Epidermal melanocyte (primary cell): ENCODE measurements around the gene TMC2.
A peak's percentile ranks its signal among the peaks of the same experiment; 100 is the strongest.
"Not testable (repeated sequence)": the region's sequence is repeated elsewhere in the genome, so short reads cannot be mapped to it uniquely, and the experiment has no call there.

Source experiments
- DNase-seq: peaks from one replicate; pipeline ENCODE4 v3.0.0; 2011; ENCODE audit warnings: low spot score; ENCODE audit not compliant: insufficient read length

Gene TMC2

DNA sequence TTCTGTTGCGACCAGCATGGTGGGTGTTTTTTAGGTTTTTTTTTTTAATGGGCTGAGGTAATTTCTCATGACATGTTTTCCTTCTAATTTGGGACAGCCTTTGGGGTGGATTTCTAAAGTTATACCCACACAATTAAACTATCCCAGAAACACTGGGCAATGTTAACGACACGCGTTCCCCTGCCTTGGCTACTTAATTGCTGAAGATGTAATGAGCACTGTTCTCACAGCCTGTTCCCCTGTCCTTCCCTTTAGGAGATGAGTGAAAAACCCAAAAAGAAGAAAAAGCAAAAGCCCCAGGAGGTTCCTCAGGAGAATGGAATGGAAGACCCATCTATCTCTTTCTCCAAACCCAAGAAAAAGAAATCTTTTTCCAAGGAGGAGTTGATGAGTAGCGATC, 121.3 kb downstream of the TMC2 start:
- no peak for DNase-seq

DNA sequence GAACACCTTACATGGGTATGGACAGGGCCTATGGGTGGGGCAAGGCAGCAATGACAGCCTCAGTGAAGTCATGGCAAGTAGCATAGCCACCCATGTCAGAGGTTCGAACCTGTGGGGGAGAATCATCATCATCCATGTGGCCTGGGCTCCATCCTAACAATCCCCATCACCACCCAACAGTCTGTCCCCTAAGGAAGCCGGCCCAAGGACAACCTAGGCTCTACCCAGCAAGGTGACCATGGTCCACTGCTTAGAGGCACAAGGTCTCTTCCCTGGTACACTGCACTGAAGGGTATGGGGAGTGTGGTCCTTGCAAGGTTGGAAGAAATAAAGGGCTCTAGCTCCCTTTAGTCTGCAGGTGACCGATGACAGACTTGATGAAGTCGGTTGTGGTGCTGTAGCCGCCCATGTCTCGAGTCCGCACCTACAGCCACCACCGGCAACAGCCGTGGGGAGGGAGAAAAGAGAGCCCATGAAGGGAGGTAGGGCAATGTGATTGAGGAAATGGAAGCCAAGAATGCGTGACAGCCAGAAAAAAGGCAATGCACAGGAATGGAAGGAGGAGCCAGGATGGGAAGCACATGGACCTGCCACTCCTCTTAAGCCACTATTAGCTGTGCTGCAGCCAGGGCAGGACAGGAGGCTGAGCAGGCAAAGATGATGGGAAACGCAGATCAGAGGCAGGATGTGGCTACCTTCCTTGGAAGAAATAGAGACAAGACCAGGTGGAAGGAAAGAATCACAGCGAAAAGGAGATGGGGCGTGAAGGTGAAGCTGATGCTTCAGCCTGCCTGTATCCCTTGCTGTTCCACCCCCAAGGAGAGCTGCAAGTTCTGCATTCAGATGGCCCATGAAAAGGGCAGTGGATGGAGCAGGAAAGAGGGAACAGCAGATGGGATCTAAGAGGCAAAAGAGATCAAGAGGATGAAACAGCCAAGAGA, 122.3 kb downstream of the TMC2 start:
- no peak for DNase-seq

DNA sequence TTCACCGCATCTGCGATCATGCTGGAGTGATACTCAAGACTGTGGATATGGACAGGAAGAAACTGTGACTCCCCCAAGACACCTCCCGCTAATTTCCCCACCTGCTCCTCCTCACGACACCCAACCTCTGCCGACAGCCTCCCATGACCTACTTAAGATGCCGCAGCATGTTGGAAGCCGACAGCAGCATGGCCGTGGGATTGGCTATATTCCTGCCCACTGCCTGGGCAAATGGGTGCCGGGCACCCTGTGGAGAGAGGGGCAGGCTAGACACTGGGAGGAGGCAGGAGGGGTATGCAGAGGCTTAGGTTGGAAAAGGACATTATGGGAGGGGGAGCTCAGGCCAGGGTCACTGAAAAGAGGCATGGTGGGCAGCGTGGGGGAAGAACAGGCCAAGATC, 123.2 kb downstream of the TMC2 start:
- no peak for DNase-seq

DNA sequence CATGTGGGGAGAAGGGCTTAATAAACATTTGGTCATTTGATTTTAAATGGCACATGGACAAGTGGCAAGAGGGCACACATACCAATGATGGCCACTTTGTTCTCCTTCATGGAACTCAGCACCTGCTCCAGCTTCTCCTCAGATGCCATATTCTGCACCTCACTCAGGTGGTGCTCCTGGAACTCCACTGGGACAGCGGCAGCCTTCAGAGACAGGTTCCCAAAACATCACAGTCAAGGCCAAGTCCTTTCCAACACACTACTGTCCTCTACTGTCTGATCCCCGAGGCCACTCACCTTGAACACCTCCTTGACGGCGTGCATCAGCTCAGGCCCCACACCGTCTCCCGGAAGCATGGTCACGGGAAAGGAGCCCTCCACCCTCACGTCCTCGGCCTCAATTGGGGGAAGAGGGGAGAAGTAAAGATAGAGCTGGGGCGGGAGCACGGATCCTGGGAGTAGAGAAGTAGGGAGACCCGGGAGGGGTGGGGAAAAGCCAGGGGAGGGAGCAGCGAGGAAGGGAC, 127.1 kb downstream of the TMC2 start:
- DNase-seq = no peak

DNA sequence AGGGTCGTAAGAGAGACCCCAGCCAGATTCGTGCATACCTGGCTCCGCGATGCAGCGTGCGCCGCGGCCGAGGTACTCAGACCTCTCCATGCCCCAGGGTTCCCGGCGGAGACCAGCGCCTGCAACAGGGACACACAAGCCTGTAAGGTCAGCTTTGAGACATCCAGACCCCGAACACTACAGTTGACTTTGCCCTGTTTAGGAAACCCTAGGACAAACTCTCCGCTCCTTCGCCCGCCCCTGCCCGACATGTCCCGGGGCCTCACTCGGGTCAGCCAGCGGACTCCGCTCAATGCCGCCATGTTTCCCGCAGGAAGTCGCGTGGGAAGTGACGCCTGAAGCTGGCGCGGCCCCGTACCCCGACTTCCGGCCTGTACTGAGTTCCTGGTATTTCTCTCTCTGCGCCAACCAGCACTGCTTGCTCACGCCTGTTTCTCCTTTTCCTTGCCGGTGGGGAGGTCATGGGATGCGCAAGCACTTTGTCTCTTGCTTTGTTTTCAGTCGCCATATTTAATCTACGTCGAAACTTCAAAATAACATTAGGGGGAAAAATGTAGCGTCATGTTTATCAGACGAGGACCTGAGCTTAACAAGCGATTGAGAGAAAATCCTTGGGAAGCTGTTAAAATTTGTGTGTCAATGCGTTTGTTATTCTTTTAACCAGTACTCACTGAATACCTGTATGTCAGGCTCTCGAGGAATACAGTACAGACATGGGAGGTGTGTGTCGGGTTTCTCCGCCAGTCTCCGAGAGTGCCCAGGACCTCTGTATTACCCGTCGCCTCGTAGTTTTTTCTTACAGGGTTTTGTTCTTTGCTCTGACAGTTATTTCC, 127.7 kb downstream of the TMC2 start, which contains the start of gene IDH3B:
TSS of gene IDH3B (minus strand) at position 330 of the 833 bp plus-strand sequence. CDS start at position 302, 28 bp downstream.
- peak; percentile 92 for DNase-seq

DNA sequence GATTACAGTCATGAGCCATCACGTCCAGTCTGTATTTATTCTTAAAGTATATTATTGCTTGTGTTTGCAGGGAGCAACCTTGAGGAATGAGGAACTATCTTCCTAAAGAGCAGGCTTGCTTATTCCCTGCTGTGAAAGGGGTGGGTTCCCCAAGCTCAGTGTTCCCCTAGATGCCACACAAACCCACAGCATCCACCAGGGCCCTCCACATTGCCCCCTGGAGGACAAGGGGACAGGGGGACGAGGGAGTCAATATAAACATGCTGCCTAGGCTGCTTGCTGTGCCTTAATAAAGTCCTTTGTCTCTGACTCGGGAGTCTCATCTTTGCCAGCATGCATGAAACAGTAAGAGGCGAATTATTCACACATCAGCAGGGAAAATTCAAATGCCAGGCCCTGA, 135.6 kb downstream of the TMC2 start:
- no peak for DNase-seq

DNA sequence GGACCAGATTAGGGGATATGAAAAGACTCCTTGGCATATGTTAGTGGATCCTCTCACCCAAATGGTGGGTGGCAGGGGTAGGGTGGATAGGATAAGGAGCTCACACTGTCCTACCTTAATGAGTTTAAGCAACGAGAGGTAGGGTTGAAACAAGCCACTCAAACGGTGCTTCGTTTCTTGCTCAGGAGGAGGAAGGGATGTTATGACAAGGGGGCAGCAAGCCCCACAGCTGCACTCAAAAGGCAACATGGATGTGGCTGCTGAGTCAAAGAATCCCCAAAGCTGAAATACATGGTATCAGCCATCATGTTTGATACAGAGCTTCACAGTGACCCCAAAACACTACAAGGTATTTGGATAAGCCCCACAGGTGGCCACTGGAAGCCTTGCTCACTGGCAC, 136.1 kb downstream of the TMC2 start:
- no peak for DNase-seq

DNA sequence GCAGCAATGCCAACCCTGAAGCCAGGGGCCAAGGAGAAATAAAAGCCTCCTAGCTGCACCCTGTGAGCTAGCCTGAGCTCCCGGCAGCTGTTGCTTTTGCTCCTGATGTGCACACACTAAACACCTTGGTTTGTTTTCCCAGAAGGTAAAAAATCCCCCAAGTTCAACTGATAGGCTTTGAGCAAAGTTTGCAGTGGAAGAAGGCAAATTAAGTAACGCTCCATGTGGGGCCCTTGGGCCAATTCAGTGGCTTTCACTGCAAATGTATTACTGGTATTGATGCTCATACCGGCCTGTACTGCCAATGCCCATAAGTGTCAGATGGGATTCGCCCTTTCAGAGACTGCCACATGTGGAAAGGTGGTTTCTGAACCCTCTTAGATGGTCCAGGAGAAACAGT, 137.1 kb downstream of the TMC2 start:
- DNase-seq = no peak

DNA sequence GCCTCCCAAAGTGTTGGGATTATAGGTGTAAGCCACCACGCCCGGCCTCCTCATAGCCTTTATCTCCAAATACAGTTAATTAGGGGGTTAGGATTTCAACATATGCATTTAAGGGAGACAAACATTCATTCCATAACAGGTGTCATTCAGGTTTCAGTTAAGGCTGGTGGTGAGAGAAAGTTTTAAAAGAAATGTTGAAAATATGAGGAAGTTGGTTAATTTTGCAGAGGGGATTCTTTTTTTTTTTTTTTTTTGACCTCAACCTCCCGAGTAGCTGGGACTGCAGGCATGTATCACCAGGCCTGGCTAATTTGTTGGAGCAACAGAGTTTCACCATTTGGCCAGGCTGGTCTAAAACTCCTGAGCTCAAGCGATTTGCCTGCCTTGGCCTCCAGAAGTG, 143.7 kb downstream of the TMC2 start:
- no peak for DNase-seq

DNA sequence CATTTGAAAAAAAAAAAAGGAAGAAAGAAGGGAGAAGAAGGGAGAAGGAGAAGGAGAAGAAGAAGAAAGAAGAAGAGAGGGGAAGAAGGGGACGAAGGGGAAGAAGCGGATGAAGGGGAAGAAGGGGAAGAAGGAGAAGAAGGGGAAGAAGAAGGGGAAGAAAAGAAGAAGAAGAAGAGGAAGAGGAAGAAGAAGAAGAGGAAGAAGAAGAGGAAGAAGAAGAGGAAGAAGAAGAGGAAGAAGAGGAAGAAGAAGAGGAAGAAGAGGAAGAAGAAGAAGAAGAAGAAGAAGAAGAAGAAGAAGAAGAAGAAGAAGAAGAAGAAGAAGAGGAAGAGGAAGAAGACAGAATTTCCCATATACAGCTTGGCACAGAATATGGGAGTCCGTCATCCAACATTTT, 145.7 kb downstream of the TMC2 start:
- DNase-seq = not testable (repeated sequence)

DNA sequence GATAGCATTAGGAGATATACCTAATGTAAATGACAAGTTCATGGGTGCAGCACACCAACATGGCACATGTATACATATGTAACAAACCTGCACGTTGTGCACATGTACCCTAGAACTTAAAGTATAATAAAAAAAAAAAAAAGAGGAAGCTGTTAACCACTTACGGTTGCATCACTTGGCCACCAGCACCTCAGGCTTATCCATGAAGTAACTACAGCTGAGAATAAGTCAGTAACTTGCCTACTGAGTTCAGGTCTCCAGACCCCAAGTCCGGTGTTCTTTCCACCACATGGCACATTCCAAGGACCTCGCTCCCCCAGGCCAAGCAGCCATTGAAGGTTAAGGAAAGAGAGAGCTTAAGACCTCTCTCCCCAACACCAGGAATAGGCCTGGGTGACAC, 148.4 kb downstream of the TMC2 start:
- DNase-seq = not testable (repeated sequence)

DNA sequence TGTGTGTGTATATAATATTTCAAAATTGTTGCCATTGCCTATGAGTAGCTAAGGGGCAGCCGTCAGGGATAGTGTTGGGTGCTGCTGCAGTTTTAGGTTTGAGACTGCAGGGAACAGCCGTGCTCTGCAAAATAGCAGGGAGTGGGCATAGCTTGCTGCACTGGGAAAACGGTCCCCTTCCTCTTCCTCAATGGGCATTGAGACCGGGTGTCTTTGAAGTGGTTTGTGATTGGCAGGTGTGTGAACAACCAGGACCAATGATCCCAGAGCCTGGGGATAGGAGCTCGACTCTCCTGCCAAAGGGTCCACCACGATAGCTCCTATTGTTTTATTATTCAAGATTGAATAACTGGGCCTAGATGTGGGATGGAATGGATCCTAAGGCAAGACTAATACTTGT, 151.1 kb downstream of the TMC2 start:
- DNase-seq = no peak

DNA sequence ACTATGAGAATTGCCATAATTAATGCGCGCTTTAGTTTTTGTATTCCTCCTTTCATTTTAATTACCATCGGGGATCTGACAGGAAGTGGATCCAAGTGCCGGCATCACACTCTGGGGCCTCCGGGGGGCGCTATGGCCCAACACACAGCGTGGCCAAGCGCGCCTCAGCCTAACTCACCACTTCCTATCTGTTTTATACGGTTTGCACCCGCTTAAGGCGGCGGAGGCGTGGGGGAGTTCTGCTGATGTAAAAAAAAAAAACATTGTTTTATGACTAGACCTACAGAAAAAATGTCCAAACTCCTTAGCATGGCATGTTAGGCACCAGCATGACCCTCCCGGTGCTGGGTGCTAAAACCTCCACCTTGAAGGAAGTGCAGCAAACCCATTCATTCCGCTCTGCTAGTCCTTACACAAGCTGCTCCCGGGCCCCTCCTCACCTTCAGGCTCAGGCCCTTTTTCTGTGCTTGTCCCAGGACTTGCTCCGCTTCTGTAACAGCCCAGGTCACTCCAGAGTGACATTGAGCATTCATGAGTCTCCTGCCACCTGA, 151.7 kb downstream of the TMC2 start:
- peak; percentile 76 for DNase-seq

DNA sequence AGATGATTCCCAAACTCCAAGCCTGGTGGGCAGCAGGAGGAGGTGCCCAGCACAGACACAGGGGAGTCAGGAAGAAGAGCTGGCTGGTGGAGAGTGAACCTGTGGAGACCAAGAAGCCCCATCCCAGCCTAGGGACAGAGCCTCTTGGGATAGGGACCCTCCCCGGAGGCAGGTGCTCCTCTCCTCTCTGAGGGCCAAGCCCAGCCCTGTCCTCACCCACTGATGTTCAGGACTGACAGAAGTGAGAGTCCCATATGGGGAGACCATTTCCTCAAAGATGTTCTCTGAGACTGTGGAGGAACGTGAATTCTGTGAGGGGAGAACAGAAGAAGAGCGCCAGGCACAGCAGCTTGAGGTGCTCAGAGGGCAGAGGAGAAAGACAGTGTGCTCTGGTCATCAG, 153.8 kb downstream of the TMC2 start:
- no peak for DNase-seq

DNA sequence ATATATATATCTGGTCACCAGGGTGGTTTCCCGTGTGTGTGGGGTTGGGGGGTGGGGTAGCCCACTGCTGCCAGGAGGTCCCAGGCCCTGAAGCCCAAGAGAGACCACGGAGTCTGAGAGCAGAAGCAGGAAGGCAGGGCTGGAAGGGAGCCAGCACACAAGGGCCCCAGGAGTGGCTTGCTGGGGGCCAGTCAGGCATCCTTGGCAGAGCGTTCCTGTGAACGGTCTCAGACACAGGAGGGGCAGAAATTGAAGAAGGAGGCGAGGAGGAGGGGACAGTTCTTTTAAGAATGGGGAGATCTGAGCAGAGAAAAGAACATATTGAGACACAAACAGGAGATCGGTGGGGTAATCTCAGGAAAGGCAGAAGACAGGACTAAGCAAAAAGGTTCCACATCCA, 154.3 kb downstream of the TMC2 start:
- no peak for DNase-seq

DNA sequence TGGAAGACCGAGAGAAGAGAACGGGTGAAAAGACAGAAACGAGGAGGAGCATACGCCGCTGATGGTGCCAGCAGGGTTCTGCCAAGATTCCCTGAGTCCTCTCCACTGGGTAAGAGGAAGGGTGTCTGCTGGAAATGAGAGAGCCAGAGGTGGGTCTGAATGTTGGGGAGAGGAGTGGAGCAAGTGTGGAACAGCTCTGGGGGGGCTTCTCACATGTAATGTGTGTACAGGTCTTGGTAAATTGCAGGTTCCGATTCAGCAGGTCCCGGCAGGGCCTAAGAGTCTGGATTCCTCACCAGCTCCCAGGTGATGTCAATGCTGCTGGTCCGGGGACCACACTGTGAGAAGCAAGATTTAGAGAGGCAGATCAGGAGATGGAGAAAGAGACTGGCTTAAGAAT, 154.8 kb downstream of the TMC2 start:
- DNase-seq = no peak
